ENCODE data around the gene PLEKHG4B. TPM values are rescaled to one million over a fixed set of nuclear protein-coding genes. Genes with fewer than 3 reads are reported as not detected.
"Not testable (repeated sequence)": the region's sequence is repeated elsewhere in the genome, so short reads cannot be mapped to it uniquely, and the experiment has no call there.

Gene PLEKHG4B
- total RNA-seq, 1 experiment from 2014 or later = 0.61 TPM

DNA sequence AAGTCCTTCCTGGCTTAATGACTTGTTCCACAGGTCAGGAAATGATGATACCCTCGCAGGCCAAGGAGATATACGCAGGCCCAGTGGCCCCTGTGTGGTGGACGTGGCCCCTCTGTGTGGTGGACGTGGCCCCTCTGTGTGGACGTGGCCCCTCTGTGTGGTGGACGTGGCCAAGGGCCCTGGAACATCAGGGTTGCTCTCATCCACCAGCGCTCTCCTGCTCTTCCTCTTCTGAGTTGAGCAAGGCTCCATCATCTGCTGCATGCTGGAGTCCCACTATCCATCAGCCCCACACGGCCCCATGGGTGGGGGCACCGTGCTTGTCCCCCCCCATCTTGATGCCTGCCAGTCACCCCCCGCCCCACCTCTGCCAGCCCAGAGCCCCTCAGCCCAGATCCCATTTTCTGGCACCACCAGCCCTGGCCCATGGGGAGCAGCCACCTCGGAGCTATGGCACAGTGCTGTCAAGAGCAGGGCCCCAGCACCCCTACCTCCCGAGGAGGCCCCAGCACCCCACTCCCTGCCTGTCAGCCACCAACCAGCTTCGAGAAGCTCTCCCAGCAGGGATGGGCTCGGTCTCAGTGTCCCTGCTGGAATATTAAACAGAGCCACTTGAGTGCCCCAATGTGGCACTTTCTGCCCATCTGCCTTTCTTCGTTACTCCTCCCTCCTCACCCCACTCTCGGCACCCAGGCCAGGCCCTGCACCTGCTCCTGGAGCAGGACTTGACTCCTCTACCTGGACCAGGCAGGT lies 107.4 kb downstream of the PLEKHG4B start:
- no peak for DNase-seq (ENCODE audit: low read depth)

DNA sequence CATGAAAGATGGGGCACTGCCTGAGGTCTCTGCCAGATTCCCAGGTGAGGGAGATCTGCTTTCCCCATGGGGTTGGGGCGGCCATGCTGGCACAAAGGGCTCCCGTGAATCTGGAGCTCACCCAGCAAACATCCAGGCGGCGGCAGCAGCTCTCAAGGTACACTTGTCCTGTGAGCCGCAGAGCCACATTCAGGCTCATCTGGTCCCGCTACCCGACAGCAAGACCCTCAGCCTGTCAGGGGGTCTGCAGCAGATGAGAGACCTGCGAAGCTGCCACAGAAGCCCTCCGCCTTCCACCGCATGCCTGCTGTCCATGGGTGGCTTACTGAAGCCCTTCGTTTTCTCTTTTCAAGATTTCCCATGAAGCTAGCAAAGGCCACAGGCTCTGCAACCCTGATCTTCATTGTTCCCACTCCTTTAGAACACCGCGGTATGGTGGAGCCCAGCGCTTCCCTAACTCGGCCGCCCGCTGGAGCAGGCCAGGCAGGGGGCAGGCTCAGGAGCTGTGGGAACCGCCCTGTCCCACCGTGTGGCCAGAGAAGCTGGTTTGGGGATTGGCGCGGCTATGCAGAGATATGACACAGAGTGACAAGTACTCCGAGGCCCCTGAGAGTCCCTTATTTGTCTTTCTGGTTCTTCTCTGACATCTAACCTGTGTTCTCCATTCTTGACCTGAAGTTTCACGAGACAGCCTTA lies 108.1 kb downstream of the PLEKHG4B start:
- no peak for DNase-seq (ENCODE audit: low read depth)

- DNase-seq (ENCODE audit: low read depth) = no peak
Measured at GRCh38 chr5:200985-201384, 109.0 kb downstream of the PLEKHG4B start.

GRCh38 chr5:201672-202071 lies 109.7 kb downstream of the PLEKHG4B start:
- DNase-seq (ENCODE audit: low read depth) = no peak

GRCh38 chr5:203246-203930 lies 111.4 kb downstream of the PLEKHG4B start:
- DNase-seq (ENCODE audit: low read depth) = no peak

GRCh38 chr5:204001-204400 lies 112.0 kb downstream of the PLEKHG4B start:
- no peak for DNase-seq (ENCODE audit: low read depth)

- DNase-seq (ENCODE audit: low read depth) = no peak
Measured at GRCh38 chr5:204462-204861, 112.5 kb downstream of the PLEKHG4B start.

GRCh38 chr5:204966-205670 lies 113.2 kb downstream of the PLEKHG4B start:
- DNase-seq (ENCODE audit: low read depth) = no peak

GRCh38 chr5:206406-206805 lies 114.4 kb downstream of the PLEKHG4B start:
- peak; percentile 45 for DNase-seq (ENCODE audit: low read depth)

DNA sequence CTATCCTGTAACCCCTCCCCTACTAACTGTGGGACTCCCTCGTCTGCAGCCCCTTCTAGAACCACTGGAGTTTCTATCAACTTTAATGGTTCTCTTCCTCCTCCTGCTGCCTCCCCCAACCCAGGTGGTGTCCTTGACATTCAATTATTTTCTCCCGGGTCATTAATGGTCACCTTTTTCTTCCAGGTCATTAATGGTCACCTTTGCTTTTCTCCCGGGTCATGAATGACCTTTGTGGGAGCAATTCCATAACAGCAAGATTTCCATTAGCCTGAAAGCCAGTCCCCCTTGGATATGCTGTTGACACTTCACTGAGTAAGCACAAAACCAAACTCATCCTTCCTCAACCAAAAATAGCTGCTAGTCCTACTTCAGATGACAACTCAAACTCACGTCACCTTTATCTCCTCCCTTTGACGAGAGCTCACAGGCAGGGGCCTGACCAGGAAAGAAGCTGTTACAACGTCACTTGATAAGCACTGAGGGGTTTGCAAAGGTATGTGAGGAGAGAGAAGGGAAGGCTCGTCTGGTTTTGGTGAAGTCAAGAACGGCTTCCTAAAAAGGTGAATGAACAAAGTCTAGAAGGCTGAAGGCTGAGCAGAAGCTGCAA lies 115.1 kb downstream of the PLEKHG4B start:
- DNase-seq (ENCODE audit: low read depth) = no peak

DNA sequence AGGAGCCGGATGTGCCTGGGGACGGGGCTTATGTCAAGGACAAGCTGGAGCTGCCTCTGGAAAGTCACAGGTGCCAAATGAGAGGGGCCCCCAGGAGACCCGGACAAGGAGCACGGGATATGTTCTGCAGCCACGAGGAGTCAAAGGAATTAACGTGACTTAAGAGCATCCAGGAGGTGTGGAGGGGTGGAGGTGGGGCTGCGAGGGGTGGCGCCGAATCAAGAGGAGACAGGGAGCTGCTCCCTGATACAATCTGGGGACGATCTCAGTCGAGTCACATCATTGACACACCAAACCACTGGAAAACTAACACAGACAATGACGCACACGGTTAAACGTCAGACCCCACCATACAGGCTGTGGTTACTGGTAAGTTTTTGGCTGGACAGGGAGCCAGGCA lies 115.6 kb downstream of the PLEKHG4B start:
- DNase-seq (ENCODE audit: low read depth) = no peak

DNA sequence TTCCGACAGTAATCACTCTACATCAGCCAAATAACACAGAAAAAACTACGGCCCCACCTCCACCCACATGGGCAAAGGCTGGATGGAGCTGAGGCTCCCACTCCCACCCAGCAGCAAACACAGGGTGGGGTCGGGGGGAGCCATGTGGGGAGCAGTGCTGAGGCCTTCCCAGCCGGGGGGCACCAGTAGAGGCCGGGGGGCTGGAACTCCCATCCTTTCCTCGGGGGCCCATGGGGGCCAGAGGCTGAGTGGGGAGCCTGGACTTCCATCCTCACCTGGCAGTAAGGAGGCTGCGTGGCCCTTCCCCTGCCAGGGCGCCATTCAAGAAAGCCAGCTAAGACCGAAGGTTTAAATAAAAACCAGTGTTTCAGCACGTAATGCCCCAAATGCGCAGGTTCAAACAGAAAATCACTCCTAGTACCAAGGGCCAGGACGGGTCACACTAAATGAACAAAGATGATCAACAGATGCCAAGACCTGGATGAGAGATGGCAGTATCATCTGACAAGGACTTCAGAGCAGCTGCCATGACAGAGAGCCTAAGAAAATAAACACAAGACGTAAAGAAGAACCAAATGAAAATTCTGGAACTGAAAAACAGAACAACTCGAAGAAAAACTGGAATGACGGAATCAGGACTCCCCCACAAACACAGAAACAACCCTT lies 116.6 kb downstream of the PLEKHG4B start:
- no peak for DNase-seq (ENCODE audit: low read depth)

- no peak for DNase-seq (ENCODE audit: low read depth)
Measured at GRCh38 chr5:213803-214395, 121.9 kb downstream of the PLEKHG4B start.

DNA sequence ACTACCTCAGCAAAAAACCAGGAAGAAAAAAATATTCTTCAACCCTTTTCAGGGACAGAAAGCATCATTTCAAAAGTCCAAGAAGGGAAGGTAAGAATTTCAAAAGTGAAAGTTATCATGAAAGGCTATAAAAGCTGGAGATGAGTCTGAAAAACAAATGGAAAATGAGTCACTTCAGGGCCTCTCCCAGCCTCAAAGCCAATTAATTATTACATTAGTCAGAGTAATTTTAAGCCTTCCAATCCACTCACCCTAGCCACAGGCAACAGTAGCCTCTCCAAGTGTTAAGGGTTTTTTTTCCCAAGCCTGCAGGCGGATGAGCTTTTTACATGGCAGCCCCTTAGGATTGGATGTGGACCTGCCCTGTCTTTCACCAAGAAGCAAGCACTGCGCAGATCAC lies 123.3 kb downstream of the PLEKHG4B start:
- peak; percentile 44 for DNase-seq (ENCODE audit: low read depth)

- not testable (repeated sequence) for DNase-seq (ENCODE audit: low read depth)
Measured at GRCh38 chr5:216076-216475, 124.1 kb downstream of the PLEKHG4B start.

- DNase-seq (ENCODE audit: low read depth) = peak; percentile 91
Measured at GRCh38 chr5:217494-218456, 125.8 kb downstream of the PLEKHG4B start, which contains the start of the genes CCDC127 and SDHA. TSS of gene CCDC127 (minus strand) at chr5:218153. CDS start at chr5:216849, 1,304 bp downstream. TSS of gene SDHA (plus strand) at chr5:218320. CDS start at chr5:218356, 36 bp downstream.

DNA sequence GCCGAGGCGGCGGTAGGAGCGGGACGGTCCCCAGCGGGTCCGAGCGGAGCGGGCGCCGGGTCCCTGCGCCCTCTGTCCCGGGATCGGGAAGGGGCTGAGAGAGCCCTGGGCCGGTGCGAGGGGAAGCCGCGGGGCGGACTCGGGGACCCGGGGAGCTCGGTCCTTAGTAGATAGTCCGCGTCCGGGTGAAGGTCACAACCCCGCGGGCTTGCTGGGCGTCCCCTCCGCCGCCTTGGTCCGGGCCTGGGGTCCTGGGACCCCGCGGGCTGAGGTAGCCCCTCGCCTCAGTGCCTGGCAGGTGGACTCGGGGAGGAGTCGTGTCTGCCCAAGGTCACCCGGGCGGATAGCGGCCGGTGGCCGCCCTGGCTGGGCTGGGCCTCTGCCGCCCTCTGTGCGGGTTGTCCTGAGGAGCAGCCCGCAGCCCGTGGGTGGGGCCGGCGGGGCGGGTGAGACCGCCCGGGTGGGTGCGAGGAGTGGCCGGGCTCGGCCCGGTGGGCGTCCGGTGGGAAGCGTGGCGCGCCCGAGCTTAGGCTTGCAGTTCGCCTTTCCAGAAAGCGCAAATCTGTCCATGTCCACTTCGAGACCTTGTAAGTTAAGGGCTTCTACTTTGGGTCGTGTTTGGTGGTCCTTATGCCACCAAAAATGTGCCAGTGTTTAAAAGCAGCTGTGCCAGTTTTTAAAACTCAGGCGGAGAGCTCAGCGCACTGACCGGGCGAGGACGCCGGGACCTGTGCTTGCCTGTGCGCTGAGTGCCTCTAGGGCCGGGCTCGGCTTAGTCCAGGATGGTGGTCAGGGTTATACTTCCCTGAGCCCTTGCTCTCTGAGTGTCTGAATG lies 126.7 kb downstream of the PLEKHG4B start:
- peak; percentile 34 for DNase-seq (ENCODE audit: low read depth)

DNA sequence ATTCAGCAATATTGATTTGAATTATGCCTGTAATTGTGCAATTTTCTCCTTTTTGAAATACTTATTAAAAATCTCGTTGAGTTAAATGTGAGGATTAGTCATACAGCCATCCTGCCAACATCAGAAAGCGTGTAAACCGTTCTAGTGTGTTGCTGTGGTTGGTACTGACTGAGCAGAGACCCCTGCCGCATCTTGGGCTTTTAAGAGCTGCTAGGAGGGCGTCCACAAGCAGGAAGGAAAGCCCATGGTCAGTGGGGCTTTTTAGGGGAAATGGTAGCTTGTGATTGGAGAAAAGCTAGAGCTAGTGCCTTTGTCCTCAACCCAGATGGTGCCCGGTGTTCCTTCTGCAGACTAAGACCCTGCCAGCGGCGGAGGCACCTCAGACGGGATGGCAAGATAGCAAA lies 127.5 kb downstream of the PLEKHG4B start:
- DNase-seq (ENCODE audit: low read depth) = peak; percentile 47

Data from HT1080 (cell line).